DOHH2 (cell line): ENCODE measurements around the gene NAPEPLD.

Experiments used
- H3F3A ChIP-seq: fragments of 200-600 bp; sonication (generic), shearing (Covaris generic); 2 replicates; pipeline ENCODE4 v1.6.0; 2016; ENCODE audit warnings: antibody characterized with exemption, mild to moderate bottlenecking; ENCODE audit not compliant: control insufficient read depth, insufficient read depth
- H3K27ac ChIP-seq: fragments of 200-600 bp; sonication (generic); 2 replicates; pipeline ENCODE4 v1.5.1; 2014; ENCODE audit warnings: low read depth, mild to moderate bottlenecking, low read length, moderate library complexity
- H3K27me3 ChIP-seq: fragments of 200-600 bp; sonication (generic); 2 replicates; pipeline ENCODE4 v1.6.1; 2014; ENCODE audit warnings: mild to moderate bottlenecking, low read length, mixed read lengths; ENCODE audit not compliant: control insufficient read depth
- H3K36me3 ChIP-seq: fragments of 200-600 bp; sonication (generic); 2 replicates; pipeline ENCODE4 v1.6.1; 2014; ENCODE audit warnings: mild to moderate bottlenecking, low read length, moderate library complexity, mixed read lengths; ENCODE audit not compliant: control insufficient read depth
- H3K4me1 ChIP-seq: fragments of 200-600 bp; sonication (generic); 2 replicates; pipeline ENCODE4 v1.6.1; 2014; ENCODE audit warnings: mild to moderate bottlenecking, low read length, mixed read lengths; ENCODE audit not compliant: control insufficient read depth
- H3K4me2 ChIP-seq: fragments of 200-600 bp; sonication (generic); 2 replicates; pipeline ENCODE4 v1.6.0; 2014; ENCODE audit warnings: mild to moderate bottlenecking, low read length, moderate library complexity
- H3K4me3 ChIP-seq: fragments of 200-600 bp; sonication (generic); 2 replicates; pipeline ENCODE4 v1.5.1; 2014; ENCODE audit warnings: mild to moderate bottlenecking, low read length, mixed read lengths
- H3K79me2 ChIP-seq: fragments of 200-600 bp; sonication (generic); 2 replicates; pipeline ENCODE4 v1.6.1; 2014; ENCODE audit warnings: mild to moderate bottlenecking, low read length, mixed read lengths; ENCODE audit not compliant: control insufficient read depth
- H3K9me2 ChIP-seq: fragments of 200-600 bp; sonication (generic); replicated peaks from 2 replicates; pipeline ENCODE4 v1.6.1; 2014; ENCODE audit warnings: mild to moderate bottlenecking, low read length, mixed read lengths; ENCODE audit not compliant: control insufficient read depth
- H3K9me3 ChIP-seq: fragments of 200-600 bp; sonication (generic); 2 replicates; pipeline ENCODE4 v1.6.1; 2014; ENCODE audit warnings: antibody characterized with exemption, low read length, mixed read lengths; ENCODE audit not compliant: control insufficient read depth, insufficient read depth
- H4K20me1 ChIP-seq: fragments of 200-600 bp; sonication (generic); 2 replicates; pipeline ENCODE4 v1.6.0; 2014; ENCODE audit warnings: low read depth, mild to moderate bottlenecking, antibody characterized with exemption, low read length, moderate library complexity; ENCODE audit not compliant: control insufficient read depth, insufficient read depth
- CTCF ChIP-seq: fragments of 200-600 bp; sonication (generic); IDR thresholded peaks from one replicate; pipeline ENCODE4 v1.5.1; 2014; ENCODE audit warnings: antibody characterized with exemption, mild to moderate bottlenecking, low read depth, low read length; ENCODE audit not compliant: poor library complexity, severe bottlenecking
- EZH2phosphoT487 ChIP-seq: fragments of 200-600 bp; sonication (generic); IDR thresholded peaks from 2 replicates; pipeline ENCODE4 v1.6.1; 2017; ENCODE audit warnings: borderline replicate concordance, mild to moderate bottlenecking, antibody characterized with exemption, low read length, moderate library complexity, mixed read lengths

NAPEPLD gene

DNA sequence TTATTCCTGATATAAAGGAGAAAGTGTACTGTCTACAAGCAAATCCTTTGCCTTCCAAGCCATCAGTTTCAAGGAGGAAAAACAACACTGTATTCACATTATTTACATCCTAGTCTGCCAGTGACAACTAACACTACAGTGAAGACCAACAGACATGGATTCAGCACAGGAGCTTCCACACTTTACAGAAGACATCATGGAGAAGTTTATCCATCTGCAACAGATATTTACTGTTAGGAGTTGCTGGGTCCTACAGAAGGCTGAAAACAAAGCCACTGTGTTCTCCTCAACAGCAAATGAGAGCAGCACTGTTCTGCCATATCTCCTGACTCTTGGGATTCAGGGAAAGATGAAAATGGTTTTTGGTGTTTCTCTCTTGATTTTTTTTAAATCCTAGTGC lies 31.9 kb downstream of the NAPEPLD start:
- Histone ChIP-seq H4K20me1 (no peaks in the 10 kb centered on the region), H3K4me3 (no peak overlapping the region)
- no peak for TF ChIP-seq CTCF
- no peak for TF ChIP-seq EZH2phosphoT487

GRCh38 chr7:103116511-103116910 lies 32.4 kb downstream of the NAPEPLD start:
- Histone ChIP-seq H3K4me3 (no peak overlapping the region), H3F3A (no peaks in the 10 kb centered on the region), H3K79me2 (no peaks in the 10 kb centered on the region), H3K27me3 (no peaks in the 10 kb centered on the region), H3K9me3 (no peaks in the 10 kb centered on the region), H4K20me1 (no peaks in the 10 kb centered on the region), H3K4me1 (no peaks in the 10 kb centered on the region), H3K36me3 (peaks cover 58% of the 10 kb centered on the region), H3K27ac (no peak overlapping the region), H3K9me2 (no peaks in the 10 kb centered on the region), H3K4me2 (no peak overlapping the region)
- TF ChIP-seq EZH2phosphoT487 (no peak), CTCF (no peak)

More for the DNA sequence above, 31.9 kb downstream of the NAPEPLD start:
- no peaks in the 10 kb centered on the region for H3K79me2 ChIP-seq
- no peaks in the 10 kb centered on the region for H3K9me2 ChIP-seq
- H3K27ac ChIP-seq, result no peak overlapping the region
- no peaks in the 10 kb centered on the region for H3F3A ChIP-seq
- H3K9me3 ChIP-seq, result no peaks in the 10 kb centered on the region
- H3K36me3 ChIP-seq, result peaks cover 63% of the 10 kb centered on the region
- H3K4me1 ChIP-seq, result no peaks in the 10 kb centered on the region
- no peak overlapping the region for H3K4me2 ChIP-seq
- no peaks in the 10 kb centered on the region for H3K27me3 ChIP-seq

GRCh38 chr7:103115771-103116170 lies 33.1 kb downstream of the NAPEPLD start:
- H3K36me3 ChIP-seq, result peaks cover 51% of the 10 kb centered on the region

More at GRCh38 chr7:103115771-103116170, 33.1 kb downstream of the NAPEPLD start:
- Histone ChIP-seq H3F3A (no peaks in the 10 kb centered on the region), H3K4me2 (no peak overlapping the region), H3K9me3 (no peaks in the 10 kb centered on the region), H3K9me2 (no peaks in the 10 kb centered on the region), H3K27me3 (no peaks in the 10 kb centered on the region), H3K27ac (no peak overlapping the region), H3K4me3 (no peak overlapping the region), H4K20me1 (no peaks in the 10 kb centered on the region), H3K4me1 (no peaks in the 10 kb centered on the region), H3K79me2 (no peaks in the 10 kb centered on the region)
- TF ChIP-seq CTCF (no peak), EZH2phosphoT487 (no peak)
